K562 (cell line): ENCODE results near the gene PYGO2. TPM values are rescaled to one million over a fixed set of nuclear protein-coding genes. Genes with fewer than 3 reads are reported as not detected.
"Not testable (repeated sequence)": the region's sequence is repeated elsewhere in the genome, so short reads cannot be mapped to it uniquely, and the experiment has no call there.

Experiments used
- ATAC-seq: fragments of 200-7000 bp; cut with Tn5 transposase; 3 replicates; pipeline ENCODE4 v1.9.1; 2020; ENCODE audit warnings: moderate library complexity
- BruUV-seq: library from RNA; stranded (reverse); fragments of 400-500 nt; replicated peaks from 2 replicates; lab custom pipeline; 2021; lab: Mats Ljungman, UMichigan
- CTCF ChIA-PET: fragments of 300-600 bp; formaldehyde crosslinking; extraction: SDS; loops from one replicate; lab custom pipeline; 2021; ENCODE audit warnings: low intra/inter-chr PET ratio; lab: Yijun Ruan, JAX
- POLR2A ChIA-PET: fragments of 300-600, 350-650 bp; sonication (Branson Sonifier 250); formaldehyde crosslinking; extraction: SDS; loops from one replicate; lab custom pipeline; 2021; ENCODE audit warnings: antibody characterized with exemption, inconsistent platforms; lab: Yijun Ruan, JAX
- DNase-seq, 4 experiments: peaks; one replicate each; pipeline versions ENCODE4 v3.0.0 to v3.0.0-alpha.2; 2011 to 2018; ENCODE audit warnings: low spot score in 3 of 4, mixed read lengths in 3 of 4; ENCODE audit errors: extremely low read depth in 1 of 4
- FAIRE-seq: peaks from 2 replicates; lab custom pipeline; 2011; peaks lifted over from hg19 to GRCh38; lab: Jason Lieb, UNC
- H2AFZ ChIP-seq: 2 replicates; pipeline ENCODE4 v1.6.0; 2011; ENCODE audit warnings: low read depth, low read length, control low read depth, inconsistent platforms
- H3K27ac ChIP-seq: fragments of 200-600 bp; 3 replicates; pipeline ENCODE4 v1.8.0; 2011; ENCODE audit warnings: low read depth, mild to moderate bottlenecking, control low read depth, inconsistent platforms, low read length, moderate library complexity, mixed read lengths; ENCODE audit errors: extremely low read depth
- H3K27me3 ChIP-seq, 2 experiments: fragments of 300-600 bp in 1 of 2; 2 replicates in 1 of 2; 3 replicates in 1 of 2; pipeline versions ENCODE4 v1.6.0 to v1.8.0; 2011; ENCODE audit warnings: inconsistent platforms in 2 of 2, low read length in 2 of 2, mild to moderate bottlenecking in 1 of 2, mixed read lengths in 1 of 2, moderate library complexity in 1 of 2; ENCODE audit not compliant: control insufficient read depth in 2 of 2, insufficient read depth in 2 of 2
- H3K36me3 ChIP-seq: fragments of 300-600 bp; 3 replicates; pipeline ENCODE4 v1.8.0; 2011; ENCODE audit warnings: mild to moderate bottlenecking, low read length, inconsistent platforms; ENCODE audit not compliant: control insufficient read depth, insufficient read depth
- H3K4me1 ChIP-seq, 2 experiments: fragments of 200-600 bp in 1 of 2; replicated peaks in 1 of 2; 2 replicates in 1 of 2; 3 replicates in 1 of 2; pipeline versions ENCODE4 v1.5.1 to v1.8.0; 2011; ENCODE audit warnings: inconsistent platforms in 2 of 2, low read length in 2 of 2, mild to moderate bottlenecking in 1 of 2, mixed read lengths in 1 of 2, moderate library complexity in 1 of 2; ENCODE audit not compliant: control insufficient read depth in 2 of 2, insufficient read depth in 2 of 2
- H3K4me2 ChIP-seq: 2 replicates; pipeline ENCODE4 v1.6.1; 2011; ENCODE audit warnings: low read length, control low read depth, inconsistent platforms, mixed read lengths; ENCODE audit not compliant: insufficient read depth
- H3K4me3 ChIP-seq: fragments of 200-600 bp; sonication (generic), shearing (Covaris generic); 2 replicates; pipeline ENCODE4 v1.5.1; 2016; ENCODE audit warnings: control low read depth, inconsistent platforms
- H3K79me2 ChIP-seq: fragments of 200-600 bp; 3 replicates; pipeline ENCODE4 v1.8.0; 2011; ENCODE audit warnings: low read length, inconsistent platforms; ENCODE audit not compliant: control insufficient read depth, insufficient read depth
- H3K9ac ChIP-seq, 2 experiments: 2 replicates each; pipeline versions ENCODE4 v1.6.0 to v1.6.1; 2011; ENCODE audit warnings: low read depth in 2 of 2, low read length in 2 of 2, control low read depth in 1 of 2, inconsistent platforms in 1 of 2, mild to moderate bottlenecking in 1 of 2, mixed read lengths in 1 of 2; ENCODE audit not compliant: insufficient read depth in 1 of 2
- H3K9me1 ChIP-seq: one replicate; pipeline ENCODE4 v1.6.0; 2011; ENCODE audit warnings: inconsistent platforms, mild to moderate bottlenecking, low read length, moderate library complexity; ENCODE audit not compliant: control insufficient read depth, insufficient read depth
- H3K9me3 ChIP-seq: replicated peaks from 2 replicates; pipeline ENCODE4 v1.5.1; 2011; ENCODE audit warnings: low read depth, low read length, inconsistent platforms; ENCODE audit not compliant: control insufficient read depth, insufficient read depth
- H4K20me1 ChIP-seq: replicated peaks from 2 replicates; pipeline ENCODE4 v1.6.1; 2011; ENCODE audit warnings: low read length, inconsistent platforms, mixed read lengths; ENCODE audit not compliant: control insufficient read depth, insufficient read depth
- BMI1 ChIP-seq: fragments of 150-350 bp; IDR thresholded peaks from 2 replicates; pipeline ENCODE4 v1.6.1; 2014; ENCODE audit warnings: low read length
- BRD9 ChIP-seq: fragments of 450-650 bp; IDR thresholded peaks from 2 replicates; pipeline ENCODE4 v1.6.1; 2018; ENCODE audit warnings: low read depth; ENCODE audit not compliant: partially characterized antibody
- DPF2 ChIP-seq: fragments of 450-650 bp; IDR thresholded peaks from 2 replicates; pipeline ENCODE4 v1.6.1; 2016
- EP400 ChIP-seq: fragments of 450-650 bp; IDR thresholded peaks from 2 replicates; pipeline ENCODE4 v1.6.1; 2017; ENCODE audit warnings: antibody characterized with exemption, mild to moderate bottlenecking, moderate library complexity
- HLTF ChIP-seq: fragments of 450-650 bp; IDR thresholded peaks from 2 replicates; pipeline ENCODE4 v1.6.1; 2016
- KDM1A ChIP-seq, 2 experiments: fragments of 450-650 bp; IDR thresholded peaks; 2 replicates each; pipeline ENCODE4 v1.6.1; 2016; ENCODE audit warnings: mild to moderate bottlenecking in 2 of 2
- L3MBTL2 ChIP-seq: fragments of 450-650 bp; IDR thresholded peaks from 2 replicates; pipeline ENCODE4 v1.6.1; 2016; ENCODE audit warnings: mild to moderate bottlenecking, moderate library complexity
- MAFG ChIP-seq: fragments of 450-650 bp; conservative IDR thresholded peaks from 2 replicates; pipeline ENCODE4 v1.6.1; 2016; ENCODE audit warnings: missing genetic modification characterization, missing compliant biosample characterization
- MXI1 ChIP-seq: IDR thresholded peaks from 2 replicates; pipeline ENCODE4 v1.6.1; 2011; ENCODE audit warnings: low read depth, mild to moderate bottlenecking, improper control_type of control experiment, low read length
- MYNN ChIP-seq, 2 experiments: sonication (generic); formaldehyde crosslinking in 1 of 2; IDR thresholded peaks; 2 replicates each; pipeline versions ENCODE4 v1.5.0 to v1.6.1; 2016 to 2020; ENCODE audit warnings: antibody characterized with exemption in 1 of 2, missing genetic modification reagents in 1 of 2
- NCOR1 ChIP-seq: fragments of 450-650 bp; IDR thresholded peaks from 2 replicates; pipeline ENCODE4 v1.6.1; 2016; ENCODE audit warnings: mild to moderate bottlenecking, moderate library complexity
- RAD21 ChIP-seq, 2 experiments: fragments of 250-450 bp in 1 of 2; fragments of 450-650 bp in 1 of 2; sonication (Bioruptor Pico) in 1 of 2; formaldehyde crosslinking in 1 of 2; IDR thresholded peaks in 1 of 2; conservative IDR thresholded peaks in 1 of 2; 2 replicates each; pipeline versions ENCODE4 v1.4.0 to v1.8.0; 2020 to 2022; ENCODE audit warnings: mild to moderate bottlenecking in 2 of 2, moderate library complexity in 1 of 2
- RFX1 ChIP-seq: fragments of 450-650 bp; IDR thresholded peaks from 2 replicates; pipeline ENCODE4 v1.6.1; 2016; ENCODE audit warnings: mild to moderate bottlenecking, moderate library complexity
- SMARCA5 ChIP-seq: fragments of 450-650 bp; IDR thresholded peaks from 2 replicates; pipeline ENCODE4 v1.6.1; 2016
- TEAD4 ChIP-seq, 2 experiments: sonication (generic) in 1 of 2; formaldehyde crosslinking in 1 of 2; IDR thresholded peaks; 2 replicates each; pipeline versions ENCODE4 v1.6.1 to v1.8.0; 2012 to 2022; ENCODE audit warnings: borderline replicate concordance in 1 of 2, inconsistent platforms in 1 of 2, low read length in 1 of 2, mild to moderate bottlenecking in 1 of 2, missing genetic modification reagents in 1 of 2
- WGBS: fragments of 100-300 bp; shearing (Covaris generic); methylation state at CpG from one replicate; pipeline ENCODE4 v1.1.6; 2016; ENCODE audit warnings: low coverage, mixed read lengths; ENCODE audit not compliant: insufficient coverage; ENCODE audit errors: missing lambda C conversion rate; 5-methylcytosine and 5-hydroxymethylcytosine counted together
- in situ Hi-C: fragments of 300-500 bp; cut with MboI; formaldehyde crosslinking; loops from 4 replicates; pipeline ENCODE4 v1.15.0; 2018; ENCODE audit warnings: inconsistent platforms, mixed read lengths
- intact Hi-C: fragments of 100-400 bp; cut with micrococcal nuclease; formaldehyde crosslinking; loops from 2 replicates; pipeline ENCODE4 v1.14.2; 2022
- polyA plus RNA-seq, 8 experiments: library from polyadenylated mRNA; depleted of rRNA in 4 of 8; stranded (reverse) in 5 of 8; unstranded in 3 of 8; fragments of >200 nt; fragmentation: Nextera tagmentation in 2 of 8; fragmentation: Illumina TruSeq in 1 of 8; extraction: Ambion mirVana in 2 of 8; extraction: Trizol in 1 of 8; gene quantifications; 2 replicates each; pipeline versions ENCODE4 v1.2.1 to v1.2.3, GENCODE V29; 2011 to 2014; ENCODE audit warnings: inconsistent platforms in 1 of 8, missing spikeins in 1 of 8
- total RNA-seq, 7 experiments: library from RNA; depleted of rRNA in 6 of 7; stranded (reverse); fragments of >200 nt in 6 of 7; fragmentation: Illumina TruSeq in 2 of 7; extraction: Trizol in 2 of 7; gene quantifications; 2 replicates each; pipeline versions ENCODE4 v1.2.1 to v1.2.3, GENCODE V29; 2011 to 2021; ENCODE audit warnings: low replicate concordance in 1 of 7
- TF ChIP-seq, protein P1 (sequence below), 2 experiments: fragments of 450-650 bp; conservative IDR thresholded peaks; 2 replicates each; pipeline ENCODE4 v1.6.1; 2017; ENCODE audit warnings: mild to moderate bottlenecking in 2 of 2, moderate library complexity in 2 of 2
- TF ChIP-seq, protein P2 (sequence below): fragments of 200-800 bp; sonication (Bioruptor generic); IDR thresholded peaks from 2 replicates; pipeline ENCODE4 v1.6.1; 2017; ENCODE audit warnings: missing genetic modification characterization, missing compliant biosample characterization

PYGO2 gene
- total and polyA plus RNA-seq, 9 of the 15 experiments (the other 6 are each of a cell fraction or from before 2014, with no cell fraction given), result 8.3 to 36.2 (median 18.2) TPM

- ChIA-PET CTCF (interaction anchor here (0.8 to 1.1 kb wide), 3 partner anchors 20 to 39 kb away, joined by 3 to 4 read pairs (median 4); partner anchors contain the start of genes PBXIP1 and PYGO2), POLR2A (interaction anchor here (0.6 to 8.2 kb wide), 4 partner anchors 11 to 837 kb away, joined by 3 to 80 read pairs (median 22); partner anchors contain the start of genes ADAM15, CKS1B and FLAD1)
- BruUV-seq; H3K79me2 ChIP-seq; H3K9ac ChIP-seq; in situ Hi-C loops; H2AFZ ChIP-seq; H4K20me1 ChIP-seq; H3K4me2 ChIP-seq; H3K9me1 ChIP-seq; H3K9me3 ChIP-seq; H3K27me3 ChIP-seq; H3K4me3 ChIP-seq; FAIRE-seq; TF ChIP-seq TEAD4 (CRISPR knock-in tag; IDR thresholded peaks at IDR 0.05; ENCODE audit: borderline replicate concordance): not testable (repeated sequence)
- 50% methylated on average over 7 of the region's 13 CpGs for WGBS
- ATAC-seq, result peak; percentile 3; the same call in 2 of the 3 replicates
- intact Hi-C loops, result loop anchor here (2.0 kb wide), 1 partner anchor 41 kb away; no protein-coding TSS in a partner anchor
- peak overlapping the region; percentile 73; the same call in 2 of the 3 replicates for H3K27ac ChIP-seq
- H3K36me3 ChIP-seq, result peaks cover 11% of the 10 kb centered on the region; the same call in 2 of the 3 replicates
- peak in 2 of 4 experiments; percentile 73 to 82 for DNase-seq
- H3K4me1 ChIP-seq, result peaks cover 48 to 53% of the 10 kb centered on the region in 2 experiments
- TF ChIP-seq EP400, result peak; percentile 53; the same call in 1 of the 2 replicates
- TF ChIP-seq, protein P1, sequence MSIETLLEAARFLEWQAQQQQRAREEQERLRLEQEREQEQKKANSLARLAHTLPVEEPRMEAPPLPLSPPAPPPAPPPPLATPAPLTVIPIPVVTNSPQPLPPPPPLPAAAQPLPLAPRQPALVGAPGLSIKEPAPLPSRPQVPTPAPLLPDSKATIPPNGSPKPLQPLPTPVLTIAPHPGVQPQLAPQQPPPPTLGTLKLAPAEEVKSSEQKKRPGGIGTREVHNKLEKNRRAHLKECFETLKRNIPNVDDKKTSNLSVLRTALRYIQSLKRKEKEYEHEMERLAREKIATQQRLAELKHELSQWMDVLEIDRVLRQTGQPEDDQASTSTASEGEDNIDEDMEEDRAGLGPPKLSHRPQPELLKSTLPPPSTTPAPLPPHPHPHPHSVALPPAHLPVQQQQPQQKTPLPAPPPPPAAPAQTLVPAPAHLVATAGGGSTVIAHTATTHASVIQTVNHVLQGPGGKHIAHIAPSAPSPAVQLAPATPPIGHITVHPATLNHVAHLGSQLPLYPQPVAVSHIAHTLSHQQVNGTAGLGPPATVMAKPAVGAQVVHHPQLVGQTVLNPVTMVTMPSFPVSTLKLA (conservative IDR thresholded peaks at IDR 0.05), result peak; percentile 15 to 23; a peak in 1 of 4 replicates
- TF ChIP-seq L3MBTL2, result peak; percentile 28; the same call in 1 of the 2 replicates
- TF ChIP-seq TEAD4 (IDR thresholded peaks at IDR 0.05; ENCODE audit: low read length), result 0 out of 2 replicates have a peak, but pooled peaks have one; percentile 40
- peak; percentile 99 for TF ChIP-seq MYNN (IDR thresholded peaks at IDR 0.05)
- peak; percentile 94 for TF ChIP-seq MYNN (CRISPR knock-in tag; IDR thresholded peaks at IDR 0.05)
- peak; percentile 53; the same call in 1 of the 2 replicates for TF ChIP-seq BMI1
- peak; percentile 35; the same call in 1 of the 2 replicates for TF ChIP-seq SMARCA5
- TF ChIP-seq MXI1, result peak; percentile 63; the same call in 1 of the 2 replicates
- TF ChIP-seq HLTF, result 0 out of 2 replicates have a peak, but pooled peaks have one; percentile 61
- TF ChIP-seq RAD21 (CRISPR knock-in tag; conservative IDR thresholded peaks at IDR 0.05 in 1 of 2, IDR thresholded peaks at IDR 0.05 in 1 of 2), result peak; percentile 27 to 32; a peak in 2 of 4 replicates
- peak; percentile 94 for TF ChIP-seq RFX1
- peak; percentile 86 for TF ChIP-seq MAFG (tag)
- TF ChIP-seq BRD9, result peak; percentile 56
- TF ChIP-seq DPF2, result peak; percentile 78
- peak in 1 of 2 experiments; percentile 50; a peak in 1 of 4 replicates for TF ChIP-seq KDM1A (IDR thresholded peaks at IDR 0.05)
- TF ChIP-seq, protein P2, sequence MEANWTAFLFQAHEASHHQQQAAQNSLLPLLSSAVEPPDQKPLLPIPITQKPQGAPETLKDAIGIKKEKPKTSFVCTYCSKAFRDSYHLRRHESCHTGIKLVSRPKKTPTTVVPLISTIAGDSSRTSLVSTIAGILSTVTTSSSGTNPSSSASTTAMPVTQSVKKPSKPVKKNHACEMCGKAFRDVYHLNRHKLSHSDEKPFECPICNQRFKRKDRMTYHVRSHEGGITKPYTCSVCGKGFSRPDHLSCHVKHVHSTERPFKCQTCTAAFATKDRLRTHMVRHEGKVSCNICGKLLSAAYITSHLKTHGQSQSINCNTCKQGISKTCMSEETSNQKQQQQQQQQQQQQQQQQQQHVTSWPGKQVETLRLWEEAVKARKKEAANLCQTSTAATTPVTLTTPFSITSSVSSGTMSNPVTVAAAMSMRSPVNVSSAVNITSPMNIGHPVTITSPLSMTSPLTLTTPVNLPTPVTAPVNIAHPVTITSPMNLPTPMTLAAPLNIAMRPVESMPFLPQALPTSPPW (CRISPR knock-in tag), result peak; percentile 55
- TF ChIP-seq NCOR1, result 0 out of 2 replicates have a peak, but pooled peaks have one; percentile 11
These were observed 33.9 kb upstream of the PYGO2 start for GRCh38 chr1:154995301-154995983.
